ENCODE measurements around the gene MACC1.
"Not testable (repeated sequence)": the region's sequence is repeated elsewhere in the genome, so short reads cannot be mapped to it uniquely, and the experiment has no call there.

MACC1 gene

DNA sequence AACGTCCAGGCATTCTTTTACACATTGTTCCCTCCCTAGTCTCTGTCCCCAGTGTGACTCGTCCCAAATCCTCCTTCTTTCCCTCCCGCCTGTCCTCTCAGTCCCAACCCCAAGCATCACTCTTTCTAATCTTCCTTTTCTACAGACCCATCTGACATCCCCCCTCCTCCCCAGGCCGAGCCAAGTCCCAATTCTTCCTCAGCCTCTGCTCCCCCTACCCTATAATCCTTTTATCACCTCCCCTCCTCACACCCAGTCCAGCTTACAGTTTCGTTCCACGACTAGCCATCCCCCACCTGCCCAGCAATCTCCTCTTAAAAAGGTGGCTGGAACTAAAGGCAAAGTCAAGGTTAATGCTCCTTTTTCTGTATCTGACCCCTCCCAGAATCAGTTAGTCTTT lies 95.1 kb downstream of the MACC1 start:
- DNase-seq (ENCODE audit: low read depth), result no peak
- H3K4me3 ChIP-seq (ENCODE audit: low read length), result no peak overlapping the region
- TF ChIP-seq, protein P1, sequence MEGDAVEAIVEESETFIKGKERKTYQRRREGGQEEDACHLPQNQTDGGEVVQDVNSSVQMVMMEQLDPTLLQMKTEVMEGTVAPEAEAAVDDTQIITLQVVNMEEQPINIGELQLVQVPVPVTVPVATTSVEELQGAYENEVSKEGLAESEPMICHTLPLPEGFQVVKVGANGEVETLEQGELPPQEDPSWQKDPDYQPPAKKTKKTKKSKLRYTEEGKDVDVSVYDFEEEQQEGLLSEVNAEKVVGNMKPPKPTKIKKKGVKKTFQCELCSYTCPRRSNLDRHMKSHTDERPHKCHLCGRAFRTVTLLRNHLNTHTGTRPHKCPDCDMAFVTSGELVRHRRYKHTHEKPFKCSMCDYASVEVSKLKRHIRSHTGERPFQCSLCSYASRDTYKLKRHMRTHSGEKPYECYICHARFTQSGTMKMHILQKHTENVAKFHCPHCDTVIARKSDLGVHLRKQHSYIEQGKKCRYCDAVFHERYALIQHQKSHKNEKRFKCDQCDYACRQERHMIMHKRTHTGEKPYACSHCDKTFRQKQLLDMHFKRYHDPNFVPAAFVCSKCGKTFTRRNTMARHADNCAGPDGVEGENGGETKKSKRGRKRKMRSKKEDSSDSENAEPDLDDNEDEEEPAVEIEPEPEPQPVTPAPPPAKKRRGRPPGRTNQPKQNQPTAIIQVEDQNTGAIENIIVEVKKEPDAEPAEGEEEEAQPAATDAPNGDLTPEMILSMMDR (conservative IDR thresholded peaks at IDR 0.05; ENCODE audit: low read length), result no peak

- H3K4me3 ChIP-seq (ENCODE audit: low read length), result no peak overlapping the region
- DNase-seq (ENCODE audit: low read depth), result no peak
- TF ChIP-seq, protein P1 (conservative IDR thresholded peaks at IDR 0.05; ENCODE audit: low read length), result no peak
These were observed 95.8 kb downstream of the MACC1 start for GRCh38 chr7:20121404-20121803.

- DNase-seq (ENCODE audit: low read depth); H3K4me3 ChIP-seq (ENCODE audit: low read length): not testable (repeated sequence)
These were observed 96.5 kb downstream of the MACC1 start for GRCh38 chr7:20120611-20121168.

DNA sequence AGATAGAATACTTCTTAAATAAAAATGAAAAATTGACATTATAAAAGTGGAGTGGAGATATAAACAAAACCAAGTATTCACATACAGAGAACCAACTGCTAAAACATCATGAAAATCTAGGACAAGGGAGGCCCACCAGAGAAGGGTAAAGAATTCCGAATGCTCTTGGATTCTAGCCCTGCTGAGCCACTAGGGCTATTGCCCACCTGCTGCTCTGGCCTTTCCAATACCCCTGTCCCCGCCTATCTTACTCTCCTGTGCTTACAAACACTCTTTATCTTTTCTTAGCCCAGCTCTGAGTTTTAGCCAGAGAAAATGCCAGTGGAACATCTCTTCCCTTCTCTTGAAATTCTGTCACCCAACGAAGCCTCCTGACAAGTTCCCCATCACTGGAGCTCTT lies 100.3 kb downstream of the MACC1 start:
- H3K4me3 ChIP-seq (ENCODE audit: low read length), result no peak overlapping the region
- no peak for DNase-seq (ENCODE audit: low read depth)
- TF ChIP-seq, protein P1 (conservative IDR thresholded peaks at IDR 0.05; ENCODE audit: low read length), result no peak

GRCh38 chr7:20114468-20114867 lies 102.7 kb downstream of the MACC1 start:
- TF ChIP-seq, protein P1 (conservative IDR thresholded peaks at IDR 0.05; ENCODE audit: low read length), result no peak
- DNase-seq (ENCODE audit: low read depth), result peak; percentile 58
- H3K4me3 ChIP-seq (ENCODE audit: low read length), result no peak overlapping the region

DNA sequence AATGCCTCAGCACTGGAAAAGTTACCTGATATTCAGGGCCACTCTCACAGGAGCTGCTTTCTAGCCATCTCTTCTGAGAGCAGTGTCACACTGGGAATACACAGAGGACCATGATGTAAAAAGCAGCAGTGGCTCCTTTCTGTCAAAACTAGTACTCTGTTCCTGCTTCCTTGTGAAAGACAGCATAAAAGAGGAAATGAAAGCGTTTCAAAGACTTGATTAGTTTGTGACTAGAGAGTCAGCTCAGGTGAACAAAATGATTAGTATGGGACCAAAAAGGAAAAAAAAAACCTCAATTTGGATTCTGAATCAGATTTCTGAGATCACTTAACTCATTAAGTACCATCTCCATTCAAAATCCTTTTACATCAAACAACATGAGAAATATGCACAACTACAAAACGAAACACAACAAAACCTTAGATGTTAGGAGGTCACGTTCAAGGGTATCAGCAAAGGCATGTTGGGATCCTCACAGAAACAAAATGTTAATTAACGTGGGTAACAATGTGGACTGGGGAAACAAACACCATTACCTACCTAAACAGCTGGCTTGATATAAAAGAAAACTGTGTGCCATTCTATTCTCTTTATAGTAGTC lies 103.7 kb downstream of the MACC1 start:
- DNase-seq (ENCODE audit: low read depth), result no peak
- H3K4me3 ChIP-seq (ENCODE audit: low read length), result no peak overlapping the region
- TF ChIP-seq, protein P1 (conservative IDR thresholded peaks at IDR 0.05; ENCODE audit: low read length), result no peak

DNA sequence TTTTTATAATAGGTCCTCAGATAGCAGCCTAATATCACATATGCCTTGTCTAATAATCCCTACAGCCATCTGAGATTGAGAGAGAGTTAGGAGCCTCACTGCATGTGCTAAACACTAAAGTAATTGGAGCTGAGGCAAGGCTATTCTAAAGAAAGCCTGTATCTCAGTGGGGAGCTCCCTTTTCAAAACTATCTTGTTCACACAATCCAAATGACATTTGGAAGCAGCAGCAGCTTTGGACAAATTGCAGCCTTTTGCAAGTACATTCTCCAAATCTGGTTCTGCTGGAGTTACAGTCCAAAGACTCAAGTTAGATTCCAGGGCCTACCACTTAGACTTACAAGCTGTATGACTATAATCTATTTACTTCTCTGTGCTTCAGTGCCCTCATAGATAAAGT lies 104.5 kb downstream of the MACC1 start:
- TF ChIP-seq, protein P1 (conservative IDR thresholded peaks at IDR 0.05; ENCODE audit: low read length), result no peak
- H3K4me3 ChIP-seq (ENCODE audit: low read length), result no peak overlapping the region
- no peak for DNase-seq (ENCODE audit: low read depth)
